ENCODE results near the gene ADCY10.

DNA sequence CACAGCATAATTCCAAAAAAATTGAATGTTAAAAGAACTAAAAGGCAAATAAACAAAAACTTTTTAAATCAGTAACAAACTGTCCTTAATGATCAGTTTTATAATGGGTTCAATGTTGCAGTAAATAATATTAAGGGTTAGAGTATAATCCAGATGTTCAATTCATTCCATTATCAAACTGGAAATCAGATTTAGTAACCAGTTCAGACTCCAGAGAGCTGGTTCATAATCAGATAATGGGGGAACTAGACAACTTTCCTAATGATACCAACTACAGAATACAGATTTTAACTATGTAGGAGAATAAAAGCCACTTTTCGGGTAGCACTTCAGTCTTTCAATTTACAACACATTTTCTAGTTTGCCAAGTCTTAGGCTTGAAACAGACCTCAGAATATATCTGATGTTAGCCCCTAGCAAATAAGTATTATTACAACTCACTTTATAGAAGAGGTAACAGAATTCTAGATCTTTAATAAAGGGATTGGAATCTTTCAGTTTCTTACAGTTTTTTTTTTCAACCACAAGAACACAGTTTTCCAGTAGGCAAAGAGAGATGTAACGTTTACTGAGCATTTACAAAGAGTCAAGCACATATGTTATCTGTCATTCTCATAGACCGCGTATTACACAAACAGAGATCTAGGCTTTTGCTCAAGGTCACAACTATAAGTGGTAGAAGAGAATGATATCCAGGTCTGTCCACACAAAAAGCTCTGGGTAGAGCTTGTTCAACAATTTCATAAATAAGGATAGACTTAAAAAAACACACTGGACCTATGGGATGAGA, 20.7 kb upstream of the ADCY10 start:
- TF ChIP-seq, protein P1, sequence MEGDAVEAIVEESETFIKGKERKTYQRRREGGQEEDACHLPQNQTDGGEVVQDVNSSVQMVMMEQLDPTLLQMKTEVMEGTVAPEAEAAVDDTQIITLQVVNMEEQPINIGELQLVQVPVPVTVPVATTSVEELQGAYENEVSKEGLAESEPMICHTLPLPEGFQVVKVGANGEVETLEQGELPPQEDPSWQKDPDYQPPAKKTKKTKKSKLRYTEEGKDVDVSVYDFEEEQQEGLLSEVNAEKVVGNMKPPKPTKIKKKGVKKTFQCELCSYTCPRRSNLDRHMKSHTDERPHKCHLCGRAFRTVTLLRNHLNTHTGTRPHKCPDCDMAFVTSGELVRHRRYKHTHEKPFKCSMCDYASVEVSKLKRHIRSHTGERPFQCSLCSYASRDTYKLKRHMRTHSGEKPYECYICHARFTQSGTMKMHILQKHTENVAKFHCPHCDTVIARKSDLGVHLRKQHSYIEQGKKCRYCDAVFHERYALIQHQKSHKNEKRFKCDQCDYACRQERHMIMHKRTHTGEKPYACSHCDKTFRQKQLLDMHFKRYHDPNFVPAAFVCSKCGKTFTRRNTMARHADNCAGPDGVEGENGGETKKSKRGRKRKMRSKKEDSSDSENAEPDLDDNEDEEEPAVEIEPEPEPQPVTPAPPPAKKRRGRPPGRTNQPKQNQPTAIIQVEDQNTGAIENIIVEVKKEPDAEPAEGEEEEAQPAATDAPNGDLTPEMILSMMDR (IDR thresholded peaks at IDR 0.05): no peak
- TF ChIP-seq POLR2A (IDR thresholded peaks at IDR 0.05): no peak

Data from vagina (tissue), 2 donors.